ENCODE results near the gene MARF1. TPM values are rescaled to one million over a fixed set of nuclear protein-coding genes. Genes with fewer than 3 reads are reported as not detected.

The MARF1 gene
- total RNA-seq, 6 donors from 2014 or later = 27.2 to 94.3 (median 71.3) TPM

GRCh38 chr16:15613676-15614075 lies 29.3 kb downstream of the MARF1 start:
- TF ChIP-seq EP300 (IDR thresholded peaks at IDR 0.05) = no peak
- Histone ChIP-seq H3K36me3 (peaks cover 44 to 99% (median 93%) of the 10 kb centered on the region in 4 donors), H3K4me1 (no peaks in the 10 kb centered on the region), H3K4me3 (no peak overlapping the region), H3K27ac (no peak overlapping the region), H3K9me3 (no peaks in the 10 kb centered on the region), H3K27me3 (no peaks in the 10 kb centered on the region)
- no peak for DNase-seq
- WGBS, 2 donors = 67 to 71% methylated on average over 4 of the region's 4 CpGs
- ATAC-seq (ENCODE audit: low FRiP score in 2 of 2) = no peak

GRCh38 chr16:15611610-15612009 lies 31.3 kb downstream of the MARF1 start:
- Histone ChIP-seq H3K36me3 (peaks cover 32 to 98% (median 91%) of the 10 kb centered on the region in 4 donors), H3K4me1 (peaks cover 0 to 7% (median 1%) of the 10 kb centered on the region in 4 donors), H3K9me3 (no peaks in the 10 kb centered on the region), H3K27me3 (no peaks in the 10 kb centered on the region), H3K27ac (no peak overlapping the region), H3K4me3 (no peak overlapping the region)
- DNase-seq (no peak), ATAC-seq (ENCODE audit: low FRiP score in 2 of 2) (no peak)
- WGBS, 2 donors = 87 to 93% methylated on average over 7 of the region's 7 CpGs
- TF ChIP-seq EP300 (IDR thresholded peaks at IDR 0.05) (no peak), POLR2AphosphoS5 (IDR thresholded peaks at IDR 0.05) (no peak), POLR2A (IDR thresholded peaks at IDR 0.05) (no peak)
- TF ChIP-seq, protein P1, sequence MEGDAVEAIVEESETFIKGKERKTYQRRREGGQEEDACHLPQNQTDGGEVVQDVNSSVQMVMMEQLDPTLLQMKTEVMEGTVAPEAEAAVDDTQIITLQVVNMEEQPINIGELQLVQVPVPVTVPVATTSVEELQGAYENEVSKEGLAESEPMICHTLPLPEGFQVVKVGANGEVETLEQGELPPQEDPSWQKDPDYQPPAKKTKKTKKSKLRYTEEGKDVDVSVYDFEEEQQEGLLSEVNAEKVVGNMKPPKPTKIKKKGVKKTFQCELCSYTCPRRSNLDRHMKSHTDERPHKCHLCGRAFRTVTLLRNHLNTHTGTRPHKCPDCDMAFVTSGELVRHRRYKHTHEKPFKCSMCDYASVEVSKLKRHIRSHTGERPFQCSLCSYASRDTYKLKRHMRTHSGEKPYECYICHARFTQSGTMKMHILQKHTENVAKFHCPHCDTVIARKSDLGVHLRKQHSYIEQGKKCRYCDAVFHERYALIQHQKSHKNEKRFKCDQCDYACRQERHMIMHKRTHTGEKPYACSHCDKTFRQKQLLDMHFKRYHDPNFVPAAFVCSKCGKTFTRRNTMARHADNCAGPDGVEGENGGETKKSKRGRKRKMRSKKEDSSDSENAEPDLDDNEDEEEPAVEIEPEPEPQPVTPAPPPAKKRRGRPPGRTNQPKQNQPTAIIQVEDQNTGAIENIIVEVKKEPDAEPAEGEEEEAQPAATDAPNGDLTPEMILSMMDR (IDR thresholded peaks at IDR 0.05) = no peak

DNA sequence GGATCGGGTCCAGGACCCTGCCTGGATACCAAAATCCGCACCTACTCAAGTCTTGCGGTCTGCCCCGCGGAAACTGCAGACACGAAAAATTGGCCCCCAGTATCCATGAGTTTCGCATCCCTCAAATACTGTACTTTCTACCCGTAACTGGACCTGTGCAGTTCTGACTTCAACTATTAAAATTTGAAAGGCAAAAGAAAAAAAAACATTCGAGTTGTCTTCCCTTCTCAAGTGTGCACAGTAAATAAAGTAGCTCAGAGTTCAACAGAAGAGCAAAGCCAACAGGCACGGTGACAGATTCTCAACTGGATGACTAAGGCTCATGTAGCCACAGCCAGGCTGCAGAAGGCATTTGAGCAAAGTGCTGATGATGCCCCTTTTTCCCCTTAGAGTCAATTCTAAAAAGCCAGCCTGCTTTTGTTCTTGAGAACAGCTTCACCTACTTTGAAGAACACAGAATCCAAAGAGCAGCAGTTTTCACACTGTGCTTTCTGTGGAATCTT lies 32.5 kb downstream of the MARF1 start:
- Histone ChIP-seq H3K4me1 (peaks cover 0 to 7% (median 1%) of the 10 kb centered on the region in 4 donors), H3K4me3 (no peak overlapping the region), H3K9me3 (no peaks in the 10 kb centered on the region), H3K27me3 (no peaks in the 10 kb centered on the region), H3K36me3 (peaks cover 27 to 95% (median 85%) of the 10 kb centered on the region in 4 donors), H3K27ac (no peak overlapping the region)
- DNase-seq (no peak), ATAC-seq (ENCODE audit: low FRiP score in 2 of 2) (no peak)
- 89 to 91% methylated on average over 10 of the region's 10 CpGs for WGBS, 2 donors
- TF ChIP-seq, protein P1 (IDR thresholded peaks at IDR 0.05) = no peak
- no peak for TF ChIP-seq POLR2A (IDR thresholded peaks at IDR 0.05)
- no peak for TF ChIP-seq EP300 (IDR thresholded peaks at IDR 0.05)
- no peak for TF ChIP-seq POLR2AphosphoS5 (IDR thresholded peaks at IDR 0.05)

GRCh38 chr16:15609286-15609649 lies 33.7 kb downstream of the MARF1 start:
- peaks cover 0 to 7% (median 1%) of the 10 kb centered on the region in 4 donors for H3K4me1 ChIP-seq
- H3K36me3 ChIP-seq = peaks cover 27 to 95% (median 85%) of the 10 kb centered on the region in 4 donors
- H3K4me3 ChIP-seq = no peak overlapping the region
- H3K9me3 ChIP-seq = no peaks in the 10 kb centered on the region
- no peak for DNase-seq
- no peaks in the 10 kb centered on the region for H3K27me3 ChIP-seq
- TF ChIP-seq EP300 (IDR thresholded peaks at IDR 0.05) = no peak
- TF ChIP-seq, protein P1 (IDR thresholded peaks at IDR 0.05) = no peak
- no peak for TF ChIP-seq POLR2AphosphoS5 (IDR thresholded peaks at IDR 0.05)
- TF ChIP-seq POLR2A (IDR thresholded peaks at IDR 0.05) = no peak
- ATAC-seq (ENCODE audit: low FRiP score in 2 of 2) = no peak
- no peak overlapping the region for H3K27ac ChIP-seq
- 86 to 89% methylated on average over 6 of the region's 6 CpGs for WGBS, 2 donors

DNA sequence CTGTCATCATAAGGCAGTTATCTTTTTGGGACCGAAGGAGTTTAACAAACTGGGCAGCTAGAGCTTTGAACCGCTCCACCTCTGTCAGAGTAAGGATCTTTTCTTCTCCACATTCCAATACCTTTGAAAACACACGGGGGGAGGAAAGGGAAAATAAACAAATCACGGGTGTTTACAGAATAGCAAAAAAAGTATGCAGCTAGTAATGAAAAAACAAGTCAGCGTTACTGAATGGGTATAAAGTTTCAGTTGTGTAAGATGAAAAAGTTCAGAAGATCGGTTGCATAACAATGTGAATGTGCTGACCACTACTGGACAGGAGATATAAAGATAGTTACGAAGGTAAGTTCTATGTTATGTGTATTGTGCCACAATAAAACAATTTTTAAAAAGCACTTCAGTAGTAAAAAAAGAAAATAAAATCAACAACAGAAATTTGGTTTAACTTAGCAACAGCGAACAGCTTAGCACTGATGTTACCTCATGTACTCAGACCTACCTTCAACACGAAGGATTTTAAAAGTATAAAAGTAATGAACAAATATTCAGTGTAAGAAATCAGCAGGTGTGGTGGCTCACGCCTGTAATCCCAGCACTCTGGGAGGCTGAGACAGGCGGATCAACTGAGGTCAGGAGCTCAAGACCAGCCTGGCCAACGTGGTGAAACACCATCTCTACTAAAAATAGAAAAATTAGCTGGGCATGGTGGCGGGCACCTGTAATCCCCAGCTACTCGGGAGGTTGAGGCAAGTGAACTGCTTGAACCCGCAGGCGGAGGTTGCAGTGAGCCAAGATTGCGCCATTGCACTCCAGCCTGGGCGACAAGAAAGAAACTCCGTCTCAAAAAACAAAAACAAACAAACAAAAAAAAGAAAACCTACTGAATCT lies 34.3 kb downstream of the MARF1 start:
- H3K27ac ChIP-seq = no peak overlapping the region
- no peaks in the 10 kb centered on the region for H3K9me3 ChIP-seq
- no peak overlapping the region for H3K4me3 ChIP-seq
- H3K4me1 ChIP-seq = peaks cover 0 to 7% (median 1%) of the 10 kb centered on the region in 4 donors
- peaks cover 27 to 96% (median 86%) of the 10 kb centered on the region in 4 donors for H3K36me3 ChIP-seq
- ATAC-seq (ENCODE audit: low FRiP score in 2 of 2) (no peak), DNase-seq (no peak)
- H3K27me3 ChIP-seq = no peaks in the 10 kb centered on the region
- TF ChIP-seq, protein P1 (IDR thresholded peaks at IDR 0.05) = peak in 1 of 6 experiments; percentile 10
- TF ChIP-seq POLR2AphosphoS5 (IDR thresholded peaks at IDR 0.05) = no peak
- no peak for TF ChIP-seq EP300 (IDR thresholded peaks at IDR 0.05)
- TF ChIP-seq POLR2A (IDR thresholded peaks at IDR 0.05) = no peak
- WGBS, 2 donors = 76 to 83% methylated on average over 19 of the region's 19 CpGs

All from upper lobe of left lung (tissue), 6 donors.